Glomerular endothelial cell (primary cell): Measurements from ENCODE around the gene SOAT2. TPM values are rescaled to one million over a fixed set of nuclear protein-coding genes. Genes with fewer than 3 reads are reported as not detected.
A peak's percentile ranks its signal among the peaks of the same experiment; 100 is the strongest.

Experiments used
- DNase-seq: peaks from one replicate; pipeline ENCODE4 v3.0.0-alpha.2; 2011; ENCODE audit warnings: low read depth, low spot score; ENCODE audit errors: extremely low read depth
- total RNA-seq: library from RNA; depleted of rRNA; stranded (reverse); fragments of >200 nt; gene quantifications from 2 replicates; pipeline ENCODE4 v1.2.3, GENCODE V29; 2015

The SOAT2 gene
- total RNA-seq, result not detected in 2 replicates

DNA sequence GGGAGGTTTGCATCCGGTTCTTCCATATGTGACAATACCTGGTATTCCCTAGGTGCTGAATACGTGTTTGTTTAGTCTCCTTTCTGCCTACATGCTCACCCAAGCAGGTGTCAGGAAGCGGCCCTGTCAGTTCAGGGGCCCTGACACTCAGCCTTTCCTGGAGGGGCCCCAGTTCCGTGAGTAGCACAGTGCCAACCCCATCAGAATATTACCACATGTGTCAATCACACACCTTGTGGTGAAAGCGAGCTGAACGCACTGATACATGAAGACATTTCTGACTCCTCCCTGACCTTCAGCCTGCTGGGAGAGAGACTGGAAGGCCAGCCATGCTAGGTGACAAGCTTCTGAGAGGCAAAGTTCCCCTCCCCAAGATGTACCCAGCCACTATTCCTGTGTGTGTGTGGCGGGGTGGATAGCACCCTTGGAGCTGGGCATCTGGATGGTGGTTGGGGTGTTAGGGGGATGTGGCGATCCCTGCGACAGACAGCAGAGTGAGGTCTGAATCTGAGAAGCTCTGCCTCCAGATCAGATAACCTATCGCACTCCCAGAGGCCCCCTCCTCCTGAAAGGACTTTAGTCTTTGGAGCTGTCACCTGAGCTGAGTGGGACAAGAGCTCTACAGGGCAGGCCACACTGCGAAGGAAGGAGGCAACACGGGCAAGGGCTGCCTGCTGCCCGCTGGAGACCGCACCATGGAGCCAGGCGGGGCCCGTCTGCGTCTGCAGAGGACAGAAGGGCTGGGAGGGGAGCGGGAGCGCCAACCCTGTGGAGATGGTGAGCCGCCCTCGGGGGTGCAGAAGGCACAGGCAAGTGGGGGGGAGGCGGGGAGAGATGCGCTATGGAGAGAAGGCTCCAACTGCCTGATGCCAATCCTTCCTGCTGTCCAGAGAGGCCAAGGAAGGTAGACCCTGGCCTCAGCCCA lies at the start of gene SOAT2:
Gene SOAT2 (plus strand): TSS at position 604 of the 925 bp plus-strand sequence. CDS start 92 bp downstream, at position 696.
- no peak for DNase-seq

DNA sequence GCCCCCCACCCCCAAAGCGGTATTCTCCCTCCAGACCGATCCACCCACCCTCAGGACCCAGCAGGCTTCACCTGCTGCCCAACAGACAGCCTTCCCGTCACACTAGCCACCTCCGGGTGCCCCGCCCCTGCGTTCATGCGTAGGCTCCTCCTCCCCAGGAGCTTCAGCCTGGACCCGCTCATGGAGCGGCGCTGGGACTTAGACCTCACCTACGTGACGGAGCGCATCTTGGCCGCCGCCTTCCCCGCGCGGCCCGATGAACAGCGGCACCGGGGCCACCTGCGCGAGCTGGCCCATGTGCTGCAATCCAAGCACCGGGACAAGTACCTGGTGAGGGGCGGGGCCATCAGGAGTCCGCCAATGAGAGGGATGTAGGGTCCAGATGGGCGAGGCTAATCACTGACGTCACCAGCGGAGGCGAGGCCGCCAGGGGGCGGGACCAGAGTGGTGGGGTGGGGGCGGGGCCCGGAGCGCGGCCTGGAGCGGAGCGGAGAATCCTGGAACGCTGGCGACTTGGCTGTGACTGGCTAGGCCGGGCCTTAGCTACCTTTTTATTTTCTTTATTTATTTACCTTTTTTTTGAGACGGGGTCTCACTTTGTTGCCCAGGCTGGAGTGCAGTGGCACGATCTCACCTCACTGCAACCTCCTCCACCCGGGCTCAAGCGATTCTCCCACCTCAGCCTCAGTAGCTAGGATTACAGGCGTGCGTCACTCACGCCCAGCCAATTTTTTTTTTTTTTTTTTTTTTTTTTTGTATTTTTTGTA lies 49.0 kb upstream of the SOAT2 start:
- peak; percentile 57 for DNase-seq

DNA sequence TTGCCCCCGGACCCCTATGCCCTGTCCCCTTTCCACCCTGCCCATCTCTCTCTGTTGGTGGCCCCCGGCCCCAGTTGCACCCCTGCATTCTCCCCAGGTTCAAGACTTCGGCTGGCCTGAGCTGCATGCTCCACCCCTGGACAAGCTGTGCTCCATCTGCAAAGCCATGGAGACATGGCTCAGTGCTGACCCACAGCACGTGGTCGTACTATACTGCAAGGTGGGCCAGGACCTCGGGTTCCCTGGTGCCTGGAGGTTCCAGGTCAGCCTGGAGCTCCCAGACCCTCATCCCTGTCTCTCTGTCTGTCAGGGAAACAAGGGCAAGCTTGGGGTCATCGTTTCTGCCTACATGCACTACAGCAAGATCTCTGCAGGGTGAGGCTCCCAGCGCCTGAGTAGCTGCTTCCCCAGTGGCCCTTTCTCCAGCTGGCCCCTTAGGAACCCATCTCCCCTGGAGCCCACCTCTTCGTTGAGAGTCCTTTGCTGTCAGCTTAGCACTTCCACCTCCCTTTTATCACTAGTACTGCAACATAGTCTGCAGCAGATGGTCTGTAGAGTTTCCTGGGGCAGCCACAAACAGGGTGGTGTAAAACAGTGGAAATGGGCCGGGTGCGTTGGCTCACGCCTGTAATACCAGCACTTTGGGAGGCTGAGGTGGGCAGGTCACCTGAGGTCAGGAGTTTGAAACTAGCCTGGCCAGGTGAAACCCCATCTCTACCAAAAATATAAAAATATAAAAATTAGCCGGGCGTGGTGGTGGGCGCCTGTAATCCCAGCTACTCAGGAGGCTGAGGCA lies 47.6 kb upstream of the SOAT2 start:
- DNase-seq, result no peak

GRCh38 chr12:53056296-53056695 lies 47.0 kb upstream of the SOAT2 start:
- no peak for DNase-seq

GRCh38 chr12:53056901-53057300 lies 46.4 kb upstream of the SOAT2 start:
- no peak for DNase-seq

DNA sequence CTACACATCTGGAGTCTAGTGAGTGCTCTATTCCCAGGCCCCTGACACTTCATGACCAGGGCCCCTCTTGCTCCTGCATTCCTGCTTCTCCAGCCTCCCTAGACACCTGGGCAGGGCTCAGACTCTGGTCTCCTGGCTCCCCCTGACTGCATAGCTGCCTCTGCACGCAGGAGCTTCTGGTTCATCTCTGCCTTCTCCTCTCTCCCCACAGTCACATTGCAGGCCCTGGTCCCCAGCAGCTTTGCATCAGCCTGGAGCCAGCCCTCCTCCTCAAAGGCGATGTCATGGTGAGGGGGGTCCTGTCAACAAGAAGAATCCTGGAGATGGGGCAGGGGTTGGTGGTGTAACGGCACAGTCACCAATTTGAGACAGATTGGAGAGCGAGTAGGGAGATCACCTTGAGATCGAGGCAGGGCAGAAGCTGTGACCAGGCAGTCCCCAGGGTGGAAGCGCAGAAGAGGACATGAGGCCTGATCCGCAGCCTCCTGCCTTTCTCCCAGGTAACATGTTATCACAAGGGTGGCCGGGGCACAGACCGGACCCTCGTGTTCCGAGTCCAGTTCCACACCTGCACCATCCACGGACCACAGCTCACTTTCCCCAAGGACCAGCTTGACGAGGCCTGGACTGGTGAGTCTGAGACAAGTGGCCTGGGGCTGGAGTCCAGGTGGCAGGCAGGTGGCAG lies 45.3 kb upstream of the SOAT2 start:
- DNase-seq, result no peak

- no peak for DNase-seq
Observed at GRCh38 chr12:53058674-53059433, 44.4 kb upstream of the SOAT2 start.

DNA sequence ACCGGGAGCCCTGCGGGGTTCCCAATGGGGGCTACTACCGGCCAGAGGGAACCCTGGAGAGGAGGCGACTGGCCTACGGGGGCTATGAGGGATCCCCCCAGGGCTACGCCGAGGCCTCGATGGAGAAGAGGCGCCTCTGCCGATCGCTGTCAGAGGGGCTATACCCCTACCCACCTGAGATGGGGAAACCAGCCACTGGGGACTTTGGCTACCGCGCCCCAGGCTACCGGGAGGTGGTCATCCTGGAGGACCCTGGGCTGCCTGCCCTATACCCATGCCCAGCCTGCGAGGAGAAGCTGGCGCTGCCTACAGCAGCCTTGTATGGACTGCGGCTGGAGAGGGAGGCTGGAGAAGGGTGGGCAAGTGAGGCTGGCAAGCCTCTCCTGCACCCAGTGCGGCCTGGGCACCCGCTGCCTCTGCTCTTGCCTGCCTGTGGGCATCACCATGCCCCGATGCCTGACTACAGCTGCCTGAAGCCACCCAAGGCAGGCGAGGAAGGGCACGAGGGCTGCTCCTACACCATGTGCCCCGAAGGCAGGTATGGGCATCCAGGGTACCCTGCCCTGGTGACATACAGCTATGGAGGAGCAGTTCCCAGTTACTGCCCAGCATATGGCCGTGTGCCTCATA lies 43.7 kb upstream of the SOAT2 start:
- DNase-seq, result no peak

- DNase-seq, result no peak
Observed at GRCh38 chr12:53060064-53060720, 43.1 kb upstream of the SOAT2 start.

GRCh38 chr12:53060721-53061276 lies 42.5 kb upstream of the SOAT2 start:
- DNase-seq, result no peak

GRCh38 chr12:53061404-53062010 lies 41.8 kb upstream of the SOAT2 start:
- DNase-seq, result no peak

DNA sequence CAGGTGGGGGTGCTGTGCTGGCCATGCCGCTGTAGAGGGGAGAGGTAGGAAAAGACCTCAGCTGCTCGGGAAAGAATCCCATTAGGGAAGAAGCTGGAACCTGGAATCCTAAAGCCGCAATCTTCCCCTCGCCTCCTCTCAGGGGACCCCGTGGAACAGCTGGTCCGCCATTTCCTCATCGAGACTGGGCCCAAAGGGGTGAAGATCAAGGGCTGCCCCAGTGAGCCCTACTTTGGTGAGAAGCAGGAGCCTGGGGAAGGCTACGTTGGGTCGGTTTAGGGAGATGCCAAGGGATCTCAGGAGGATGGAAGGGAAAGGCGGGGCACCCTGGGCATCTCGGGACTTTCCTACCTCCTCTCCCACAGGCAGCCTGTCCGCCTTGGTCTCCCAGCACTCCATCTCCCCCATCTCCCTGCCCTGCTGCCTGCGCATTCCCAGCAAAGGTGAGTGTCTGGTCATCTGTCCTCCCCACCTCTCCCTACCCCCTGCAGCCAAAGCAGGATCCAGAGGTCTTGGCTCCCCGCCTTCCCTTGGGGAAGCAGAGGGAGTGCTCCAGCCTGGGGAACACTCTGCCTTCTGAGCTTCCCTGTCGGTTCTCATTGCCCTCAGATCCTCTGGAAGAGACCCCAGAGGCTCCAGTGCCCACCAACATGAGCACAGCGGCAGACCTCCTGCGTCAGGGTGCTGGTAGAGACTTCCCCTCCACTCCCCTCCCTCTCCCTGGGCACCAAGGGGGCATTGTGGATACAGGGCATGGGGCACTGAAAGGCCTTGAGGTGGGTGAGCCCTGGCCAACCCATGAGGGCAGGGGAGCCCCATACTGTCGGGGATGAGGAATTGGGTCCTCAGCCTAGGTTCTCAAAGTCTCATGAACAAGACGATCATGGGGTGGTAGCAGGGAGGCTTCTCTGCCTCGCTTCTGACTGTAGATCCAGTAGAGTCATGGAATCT lies 41.0 kb upstream of the SOAT2 start:
- no peak for DNase-seq

DNA sequence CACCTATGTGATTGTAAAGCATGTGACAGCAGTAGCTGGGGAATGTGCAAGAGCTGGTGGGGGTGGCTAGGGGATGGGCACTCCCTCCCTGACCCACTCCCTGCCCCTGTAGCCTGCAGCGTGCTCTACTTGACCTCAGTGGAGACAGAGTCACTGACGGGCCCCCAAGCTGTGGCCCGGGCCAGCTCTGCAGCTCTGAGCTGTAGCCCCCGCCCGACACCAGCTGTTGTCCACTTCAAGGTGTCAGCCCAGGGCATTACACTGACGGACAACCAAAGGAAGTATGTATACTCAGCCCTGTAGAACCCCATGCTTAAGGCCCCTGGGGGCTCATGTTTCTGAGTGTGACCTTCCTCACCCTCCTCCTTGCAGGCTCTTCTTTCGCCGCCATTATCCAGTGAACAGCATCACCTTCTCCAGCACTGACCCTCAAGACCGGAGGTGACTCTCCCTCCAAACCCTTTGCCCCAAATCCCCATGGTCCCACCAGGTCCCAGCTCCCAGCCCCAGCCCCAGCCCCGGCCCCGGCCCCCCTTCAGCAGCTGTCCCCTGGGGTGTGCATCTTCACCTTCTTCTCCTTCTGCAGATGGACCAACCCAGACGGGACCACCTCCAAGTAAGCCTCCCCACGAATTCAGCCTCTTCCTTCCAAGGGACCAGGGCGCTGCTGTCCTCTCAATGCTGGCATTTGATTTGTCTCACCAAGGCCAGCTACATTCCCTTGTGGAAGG lies 40.1 kb upstream of the SOAT2 start:
- no peak for DNase-seq

DNA sequence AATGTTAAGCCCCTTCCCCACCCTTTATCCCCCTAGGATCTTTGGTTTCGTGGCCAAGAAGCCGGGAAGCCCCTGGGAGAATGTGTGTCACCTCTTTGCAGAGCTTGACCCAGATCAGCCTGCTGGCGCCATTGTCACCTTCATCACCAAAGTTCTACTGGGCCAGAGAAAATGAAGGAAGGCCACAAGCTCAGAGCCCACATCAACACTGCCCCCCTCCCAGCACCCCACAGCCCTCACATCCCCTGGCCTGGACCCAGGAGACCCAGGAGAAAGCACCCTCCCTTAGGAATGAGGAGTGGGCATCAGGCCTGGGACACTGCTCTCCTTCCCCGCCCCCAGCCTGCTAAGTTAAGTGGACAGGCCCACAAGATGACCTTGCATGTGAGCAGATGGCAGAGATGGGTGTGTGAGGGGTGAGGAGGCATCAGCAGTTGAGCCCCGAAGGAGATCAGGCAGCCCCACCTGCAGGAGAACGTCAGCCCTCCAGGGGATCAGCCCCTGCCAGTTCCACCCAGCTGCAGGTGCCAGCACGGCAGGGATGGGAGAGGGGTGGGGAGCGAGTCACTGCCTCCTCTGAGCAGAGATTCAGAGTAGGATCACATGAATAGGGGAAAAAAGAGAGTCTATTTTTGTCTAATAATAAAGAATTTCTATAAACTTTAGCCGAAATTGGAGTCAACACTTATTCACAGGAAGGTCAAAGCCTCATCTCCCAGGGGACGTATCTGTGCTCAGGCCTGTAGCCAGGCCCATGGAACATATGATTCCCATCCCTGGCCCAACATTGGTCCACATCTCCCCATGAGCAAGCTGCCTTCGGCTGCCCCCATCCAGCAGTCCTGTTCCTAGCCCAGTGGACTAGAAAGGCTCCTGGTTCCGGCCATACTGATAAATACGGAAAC lies 39.3 kb upstream of the SOAT2 start:
- DNase-seq, result no peak
